K562 (cell line): Measurements from ENCODE around the gene BET1L. TPM values are rescaled to one million over a fixed set of nuclear protein-coding genes. Genes with fewer than 3 reads are reported as not detected.

Experiments used
- ATAC-seq: fragments of 200-7000 bp; cut with Tn5 transposase; 3 replicates; pipeline ENCODE4 v1.9.1; 2020; ENCODE audit warnings: moderate library complexity
- BruUV-seq: library from RNA; stranded (reverse); fragments of 400-500 nt; replicated peaks from 2 replicates; lab custom pipeline; 2021; lab: Mats Ljungman, UMichigan
- CTCF ChIA-PET: fragments of 300-600 bp; formaldehyde crosslinking; extraction: SDS; loops from one replicate; lab custom pipeline; 2021; ENCODE audit warnings: low intra/inter-chr PET ratio; lab: Yijun Ruan, JAX
- POLR2A ChIA-PET: fragments of 300-600, 350-650 bp; sonication (Branson Sonifier 250); formaldehyde crosslinking; extraction: SDS; loops from one replicate; lab custom pipeline; 2021; ENCODE audit warnings: antibody characterized with exemption, inconsistent platforms; lab: Yijun Ruan, JAX
- DNase-seq, 4 experiments: peaks; one replicate each; pipeline versions ENCODE4 v3.0.0 to v3.0.0-alpha.2; 2011 to 2018; ENCODE audit warnings: low spot score in 3 of 4, mixed read lengths in 3 of 4; ENCODE audit errors: extremely low read depth in 1 of 4
- FAIRE-seq: peaks from 2 replicates; lab custom pipeline; 2011; peaks lifted over from hg19 to GRCh38; lab: Jason Lieb, UNC
- H2AFZ ChIP-seq: 2 replicates; pipeline ENCODE4 v1.6.0; 2011; ENCODE audit warnings: low read depth, low read length, control low read depth, inconsistent platforms
- H3K27ac ChIP-seq: fragments of 200-600 bp; 3 replicates; pipeline ENCODE4 v1.8.0; 2011; ENCODE audit warnings: low read depth, mild to moderate bottlenecking, control low read depth, inconsistent platforms, low read length, moderate library complexity, mixed read lengths; ENCODE audit errors: extremely low read depth
- H3K27me3 ChIP-seq, 2 experiments: fragments of 300-600 bp in 1 of 2; 2 replicates in 1 of 2; 3 replicates in 1 of 2; pipeline versions ENCODE4 v1.6.0 to v1.8.0; 2011; ENCODE audit warnings: inconsistent platforms in 2 of 2, low read length in 2 of 2, mild to moderate bottlenecking in 1 of 2, mixed read lengths in 1 of 2, moderate library complexity in 1 of 2; ENCODE audit not compliant: control insufficient read depth in 2 of 2, insufficient read depth in 2 of 2
- H3K36me3 ChIP-seq: fragments of 300-600 bp; 3 replicates; pipeline ENCODE4 v1.8.0; 2011; ENCODE audit warnings: mild to moderate bottlenecking, low read length, inconsistent platforms; ENCODE audit not compliant: control insufficient read depth, insufficient read depth
- H3K4me1 ChIP-seq, 2 experiments: fragments of 200-600 bp in 1 of 2; replicated peaks in 1 of 2; 2 replicates in 1 of 2; 3 replicates in 1 of 2; pipeline versions ENCODE4 v1.5.1 to v1.8.0; 2011; ENCODE audit warnings: inconsistent platforms in 2 of 2, low read length in 2 of 2, mild to moderate bottlenecking in 1 of 2, mixed read lengths in 1 of 2, moderate library complexity in 1 of 2; ENCODE audit not compliant: control insufficient read depth in 2 of 2, insufficient read depth in 2 of 2
- H3K4me2 ChIP-seq: 2 replicates; pipeline ENCODE4 v1.6.1; 2011; ENCODE audit warnings: low read length, control low read depth, inconsistent platforms, mixed read lengths; ENCODE audit not compliant: insufficient read depth
- H3K4me3 ChIP-seq: fragments of 200-600 bp; sonication (generic), shearing (Covaris generic); 2 replicates; pipeline ENCODE4 v1.5.1; 2016; ENCODE audit warnings: control low read depth, inconsistent platforms
- H3K79me2 ChIP-seq: fragments of 200-600 bp; 3 replicates; pipeline ENCODE4 v1.8.0; 2011; ENCODE audit warnings: low read length, inconsistent platforms; ENCODE audit not compliant: control insufficient read depth, insufficient read depth
- H3K9ac ChIP-seq, 2 experiments: 2 replicates each; pipeline versions ENCODE4 v1.6.0 to v1.6.1; 2011; ENCODE audit warnings: low read depth in 2 of 2, low read length in 2 of 2, control low read depth in 1 of 2, inconsistent platforms in 1 of 2, mild to moderate bottlenecking in 1 of 2, mixed read lengths in 1 of 2; ENCODE audit not compliant: insufficient read depth in 1 of 2
- H3K9me1 ChIP-seq: one replicate; pipeline ENCODE4 v1.6.0; 2011; ENCODE audit warnings: inconsistent platforms, mild to moderate bottlenecking, low read length, moderate library complexity; ENCODE audit not compliant: control insufficient read depth, insufficient read depth
- H3K9me3 ChIP-seq: replicated peaks from 2 replicates; pipeline ENCODE4 v1.5.1; 2011; ENCODE audit warnings: low read depth, low read length, inconsistent platforms; ENCODE audit not compliant: control insufficient read depth, insufficient read depth
- H4K20me1 ChIP-seq: replicated peaks from 2 replicates; pipeline ENCODE4 v1.6.1; 2011; ENCODE audit warnings: low read length, inconsistent platforms, mixed read lengths; ENCODE audit not compliant: control insufficient read depth, insufficient read depth
- CBFA2T3 ChIP-seq: fragments of 450-650 bp; IDR thresholded peaks from 2 replicates; pipeline ENCODE4 v1.6.1; 2017
- GATA2 ChIP-seq: sonication (generic); formaldehyde crosslinking; IDR thresholded peaks from 2 replicates; pipeline ENCODE4 v1.4.0; 2020; ENCODE audit warnings: mild to moderate bottlenecking, missing genetic modification reagents
- PCBP1 ChIP-seq: fragments of 200-400 bp; formaldehyde crosslinking; IDR thresholded peaks from 2 replicates; pipeline ENCODE4 v1.6.1; 2018; ENCODE audit warnings: mild to moderate bottlenecking, low read depth, low read length; ENCODE audit not compliant: poor library complexity, severe bottlenecking
- POU5F1 ChIP-seq: fragments of 150-350 bp; IDR thresholded peaks from 2 replicates; pipeline ENCODE4 v1.6.1; 2014; ENCODE audit warnings: borderline replicate concordance, low read length, low read depth, mild to moderate bottlenecking; ENCODE audit not compliant: partially characterized antibody
- SP2 ChIP-seq: IDR thresholded peaks from 2 replicates; pipeline ENCODE4 v1.6.1; 2011; ENCODE audit warnings: mild to moderate bottlenecking, low read depth, low read length, moderate library complexity; ENCODE audit not compliant: poor library complexity, severe bottlenecking; ENCODE audit errors: extremely low read depth
- SUPT5H ChIP-seq: fragments of 450-650 bp; IDR thresholded peaks from 2 replicates; pipeline ENCODE4 v1.6.1; 2016
- ZBTB1 ChIP-seq: sonication (generic); formaldehyde crosslinking; IDR thresholded peaks from 2 replicates; pipeline ENCODE4 v1.8.1; 2023; ENCODE audit warnings: missing genetic modification reagents, low read depth, mild to moderate bottlenecking, borderline replicate concordance
- ZEB2 ChIP-seq: fragments of 450-650 bp; IDR thresholded peaks from 2 replicates; pipeline ENCODE4 v1.6.1; 2016
- ZNF408 ChIP-seq: fragments of 250-450 bp; sonication (Bioruptor Pico); IDR thresholded peaks from 2 replicates; pipeline ENCODE4 v1.4.0; 2020; ENCODE audit warnings: low read depth, mild to moderate bottlenecking, moderate library complexity
- WGBS: fragments of 100-300 bp; shearing (Covaris generic); methylation state at CpG from one replicate; pipeline ENCODE4 v1.1.6; 2016; ENCODE audit warnings: low coverage, mixed read lengths; ENCODE audit not compliant: insufficient coverage; ENCODE audit errors: missing lambda C conversion rate; 5-methylcytosine and 5-hydroxymethylcytosine counted together
- in situ Hi-C: fragments of 300-500 bp; cut with MboI; formaldehyde crosslinking; loops from 4 replicates; pipeline ENCODE4 v1.15.0; 2018; ENCODE audit warnings: inconsistent platforms, mixed read lengths
- intact Hi-C: fragments of 100-400 bp; cut with micrococcal nuclease; formaldehyde crosslinking; loops from 2 replicates; pipeline ENCODE4 v1.14.2; 2022
- polyA plus RNA-seq, 8 experiments: library from polyadenylated mRNA; depleted of rRNA in 4 of 8; stranded (reverse) in 5 of 8; unstranded in 3 of 8; fragments of >200 nt; fragmentation: Nextera tagmentation in 2 of 8; fragmentation: Illumina TruSeq in 1 of 8; extraction: Ambion mirVana in 2 of 8; extraction: Trizol in 1 of 8; gene quantifications; 2 replicates each; pipeline versions ENCODE4 v1.2.1 to v1.2.3, GENCODE V29; 2011 to 2014; ENCODE audit warnings: inconsistent platforms in 1 of 8, missing spikeins in 1 of 8
- total RNA-seq, 7 experiments: library from RNA; depleted of rRNA in 6 of 7; stranded (reverse); fragments of >200 nt in 6 of 7; fragmentation: Illumina TruSeq in 2 of 7; extraction: Trizol in 2 of 7; gene quantifications; 2 replicates each; pipeline versions ENCODE4 v1.2.1 to v1.2.3, GENCODE V29; 2011 to 2021; ENCODE audit warnings: low replicate concordance in 1 of 7
- TF ChIP-seq, protein P1 (sequence below): fragments of 450-650 bp; IDR thresholded peaks from 2 replicates; pipeline ENCODE4 v1.6.1; 2016; ENCODE audit warnings: antibody characterized with exemption
- TF ChIP-seq, protein P2 (sequence below): fragments of 250-450 bp; sonication (Bioruptor Pico); IDR thresholded peaks from 2 replicates; pipeline ENCODE4 v1.6.1; 2021; ENCODE audit warnings: mild to moderate bottlenecking
- TF ChIP-seq, protein P3 (sequence below): sonication (generic); formaldehyde crosslinking; IDR thresholded peaks from 2 replicates; pipeline ENCODE4 v1.8.0; 2022; ENCODE audit warnings: missing genetic modification reagents, mild to moderate bottlenecking, borderline replicate concordance
- TF ChIP-seq, protein P4 (sequence below): fragments of 450-650 bp; IDR thresholded peaks from 2 replicates; pipeline ENCODE4 v1.6.1; 2017; ENCODE audit warnings: antibody characterized with exemption, mild to moderate bottlenecking

BET1L gene
- total and polyA plus RNA-seq, 9 of the 15 experiments (the other 6 are each of a cell fraction or from before 2014, with no cell fraction given): 9.9 to 69.1 (median 19.9) TPM

DNA sequence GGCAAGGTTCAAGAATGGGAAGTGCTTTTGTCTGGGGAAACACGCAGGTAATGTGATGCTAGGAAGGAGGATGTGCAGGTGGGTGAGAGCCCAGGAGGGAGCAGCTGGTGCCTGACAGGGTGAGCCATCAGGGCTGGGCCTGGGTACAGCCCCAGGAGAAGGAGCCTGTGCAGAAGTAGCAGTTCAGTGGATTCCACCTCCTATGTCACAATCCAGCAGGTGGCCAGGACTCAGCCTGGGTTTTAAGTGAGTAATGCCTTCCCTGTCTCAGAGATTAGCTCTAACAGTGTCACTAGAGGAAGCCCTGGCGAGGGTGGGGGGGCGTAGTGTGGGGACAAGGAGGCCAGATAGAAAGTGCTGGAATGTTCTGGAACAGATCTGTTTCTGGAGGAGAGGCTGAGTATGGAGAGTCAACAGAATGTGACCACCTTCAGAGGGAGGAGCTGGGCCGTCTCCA, 8.4 kb upstream of the BET1L start:
- CTCF ChIA-PET: no interaction called here
- Histone ChIP-seq H3K27ac (peak overlapping the region; percentile 26; the same call in 1 of the 3 replicates), H3K4me3 (no peak overlapping the region), H2AFZ (no peak overlapping the region), H3K27me3 (no peaks in the 10 kb centered on the region), H3K36me3 (peaks cover 72% of the 10 kb centered on the region), H3K9me1 (peaks cover 5% of the 10 kb centered on the region), H3K4me2 (no peak overlapping the region), H3K79me2 (peaks cover 7% of the 10 kb centered on the region), H3K4me1 (peaks cover 19 to 24% of the 10 kb centered on the region in 2 experiments; a peak in 4 of 5 replicates), H3K9ac (peak overlapping the region in 1 of 2 experiments; percentile 28; a peak in 2 of 4 replicates), H3K9me3 (peaks cover 15% of the 10 kb centered on the region), H4K20me1 (peaks cover 5% of the 10 kb centered on the region; the same call in 1 of the 2 replicates)
- POLR2A ChIA-PET: interaction anchor here (0.8 to 5.5 kb wide), 7 partner anchors 8 to 172 kb away, joined by 3 to 63 read pairs (median 5); partner anchors contain the start of genes BET1L, PSMD13 and RIC8A
- peak in 1 of 4 experiments; percentile 37 for DNase-seq
- intact Hi-C loops (no loop called here), in situ Hi-C loops (loop anchor here (10.0 kb wide), 1 partner anchor 149 kb away; the partner anchor contains the start of gene B4GALNT4)
- no TSS peak for BruUV-seq
- no peak for FAIRE-seq
- ATAC-seq: peak; percentile 45
- WGBS: 86% methylated on average over 2 of the region's 4 CpGs
- no peak for TF ChIP-seq GATA2 (CRISPR knock-in tag)
- no peak for TF ChIP-seq ZBTB1 (CRISPR knock-in tag)
- TF ChIP-seq, protein P1, sequence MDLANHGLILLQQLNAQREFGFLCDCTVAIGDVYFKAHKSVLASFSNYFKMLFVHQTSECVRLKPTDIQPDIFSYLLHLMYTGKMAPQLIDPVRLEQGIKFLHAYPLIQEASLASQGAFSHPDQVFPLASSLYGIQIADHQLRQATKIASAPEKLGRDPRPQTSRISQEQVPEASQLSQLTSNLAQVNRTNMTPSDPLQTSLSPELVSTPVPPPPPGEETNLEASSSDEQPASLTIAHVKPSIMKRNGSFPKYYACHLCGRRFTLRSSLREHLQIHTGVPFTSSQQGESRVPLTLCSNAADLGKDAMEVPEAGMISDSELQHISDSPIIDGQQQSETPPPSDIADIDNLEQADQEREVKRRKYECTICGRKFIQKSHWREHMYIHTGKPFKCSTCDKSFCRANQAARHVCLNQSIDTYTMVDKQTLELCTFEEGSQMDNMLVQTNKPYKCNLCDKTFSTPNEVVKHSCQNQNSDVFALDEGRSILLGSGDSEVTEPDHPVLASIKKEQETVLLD: no peak
- TF ChIP-seq CBFA2T3: 0 out of 2 replicates have a peak, but pooled peaks have one; percentile 21
- TF ChIP-seq, protein P2, sequence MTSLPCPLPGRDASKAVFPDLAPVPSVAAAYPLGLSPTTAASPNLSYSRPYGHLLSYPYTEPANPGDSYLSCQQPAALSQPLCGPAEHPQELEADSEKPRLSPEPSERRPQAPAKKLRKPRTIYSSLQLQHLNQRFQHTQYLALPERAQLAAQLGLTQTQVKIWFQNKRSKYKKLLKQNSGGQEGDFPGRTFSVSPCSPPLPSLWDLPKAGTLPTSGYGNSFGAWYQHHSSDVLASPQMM: no peak
- peak; percentile 67 for TF ChIP-seq SUPT5H
- TF ChIP-seq ZNF408 (CRISPR knock-in tag): no peak
- TF ChIP-seq, protein P3, sequence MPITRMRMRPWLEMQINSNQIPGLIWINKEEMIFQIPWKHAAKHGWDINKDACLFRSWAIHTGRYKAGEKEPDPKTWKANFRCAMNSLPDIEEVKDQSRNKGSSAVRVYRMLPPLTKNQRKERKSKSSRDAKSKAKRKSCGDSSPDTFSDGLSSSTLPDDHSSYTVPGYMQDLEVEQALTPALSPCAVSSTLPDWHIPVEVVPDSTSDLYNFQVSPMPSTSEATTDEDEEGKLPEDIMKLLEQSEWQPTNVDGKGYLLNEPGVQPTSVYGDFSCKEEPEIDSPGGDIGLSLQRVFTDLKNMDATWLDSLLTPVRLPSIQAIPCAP (CRISPR knock-in tag): no peak
- TF ChIP-seq POU5F1: no peak
- no peak for TF ChIP-seq ZEB2
- TF ChIP-seq SP2: no peak
- TF ChIP-seq, protein P4, sequence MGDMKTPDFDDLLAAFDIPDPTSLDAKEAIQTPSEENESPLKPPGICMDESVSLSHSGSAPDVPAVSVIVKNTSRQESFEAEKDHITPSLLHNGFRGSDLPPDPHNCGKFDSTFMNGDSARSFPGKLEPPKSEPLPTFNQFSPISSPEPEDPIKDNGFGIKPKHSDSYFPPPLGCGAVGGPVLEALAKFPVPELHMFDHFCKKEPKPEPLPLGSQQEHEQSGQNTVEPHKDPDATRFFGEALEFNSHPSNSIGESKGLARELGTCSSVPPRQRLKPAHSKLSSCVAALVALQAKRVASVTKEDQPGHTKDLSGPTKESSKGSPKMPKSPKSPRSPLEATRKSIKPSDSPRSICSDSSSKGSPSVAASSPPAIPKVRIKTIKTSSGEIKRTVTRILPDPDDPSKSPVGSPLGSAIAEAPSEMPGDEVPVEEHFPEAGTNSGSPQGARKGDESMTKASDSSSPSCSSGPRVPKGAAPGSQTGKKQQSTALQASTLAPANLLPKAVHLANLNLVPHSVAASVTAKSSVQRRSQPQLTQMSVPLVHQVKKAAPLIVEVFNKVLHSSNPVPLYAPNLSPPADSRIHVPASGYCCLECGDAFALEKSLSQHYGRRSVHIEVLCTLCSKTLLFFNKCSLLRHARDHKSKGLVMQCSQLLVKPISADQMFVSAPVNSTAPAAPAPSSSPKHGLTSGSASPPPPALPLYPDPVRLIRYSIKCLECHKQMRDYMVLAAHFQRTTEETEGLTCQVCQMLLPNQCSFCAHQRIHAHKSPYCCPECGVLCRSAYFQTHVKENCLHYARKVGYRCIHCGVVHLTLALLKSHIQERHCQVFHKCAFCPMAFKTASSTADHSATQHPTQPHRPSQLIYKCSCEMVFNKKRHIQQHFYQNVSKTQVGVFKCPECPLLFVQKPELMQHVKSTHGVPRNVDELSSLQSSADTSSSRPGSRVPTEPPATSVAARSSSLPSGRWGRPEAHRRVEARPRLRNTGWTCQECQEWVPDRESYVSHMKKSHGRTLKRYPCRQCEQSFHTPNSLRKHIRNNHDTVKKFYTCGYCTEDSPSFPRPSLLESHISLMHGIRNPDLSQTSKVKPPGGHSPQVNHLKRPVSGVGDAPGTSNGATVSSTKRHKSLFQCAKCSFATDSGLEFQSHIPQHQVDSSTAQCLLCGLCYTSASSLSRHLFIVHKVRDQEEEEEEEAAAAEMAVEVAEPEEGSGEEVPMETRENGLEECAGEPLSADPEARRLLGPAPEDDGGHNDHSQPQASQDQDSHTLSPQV: no peak
- no peak for TF ChIP-seq PCBP1
